GM21447 (cell line): Measurements from ENCODE around the gene PARD3B.
A peak's percentile ranks its signal among the peaks of the same experiment; 100 is the strongest.

Experiments used
- ATAC-seq: cut with Tn5 transposase; IDR thresholded peaks from one replicate; pipeline ENCODE4 v1.9.1; 2021; ENCODE audit not compliant: unreplicated experiment

The PARD3B gene

GRCh38 chr2:205091411-205091810 is 546.1 kb downstream of the PARD3B start:
- no peak for ATAC-seq

GRCh38 chr2:205094031-205094430 is 548.8 kb downstream of the PARD3B start:
- ATAC-seq = no peak

DNA sequence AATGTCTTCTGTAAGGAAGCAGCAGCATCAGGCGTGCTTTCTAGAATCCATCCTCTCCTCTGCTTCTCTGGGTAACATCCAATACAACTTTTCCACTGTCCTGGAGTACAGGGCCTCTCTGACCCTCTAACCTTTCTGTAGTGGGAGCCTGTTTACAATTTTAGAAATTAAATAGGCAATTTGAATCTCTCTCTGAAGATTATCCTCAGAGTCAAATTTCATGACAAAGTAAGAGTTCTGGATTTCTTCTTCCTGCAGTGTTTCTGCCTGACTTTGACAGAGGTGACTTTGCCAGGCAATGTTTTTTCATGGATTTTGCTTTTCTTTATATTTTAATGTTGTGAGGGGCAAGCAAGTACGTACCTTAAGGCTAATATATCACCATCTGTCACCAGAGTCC is 558.4 kb downstream of the PARD3B start:
- no peak for ATAC-seq

GRCh38 chr2:205107810-205108209 is 562.5 kb downstream of the PARD3B start:
- ATAC-seq = no peak

GRCh38 chr2:205115511-205115910 is 570.2 kb downstream of the PARD3B start:
- no peak for ATAC-seq

GRCh38 chr2:205117125-205117524 is 571.9 kb downstream of the PARD3B start:
- ATAC-seq = no peak

GRCh38 chr2:205119136-205119535 is 573.9 kb downstream of the PARD3B start:
- ATAC-seq = no peak

DNA sequence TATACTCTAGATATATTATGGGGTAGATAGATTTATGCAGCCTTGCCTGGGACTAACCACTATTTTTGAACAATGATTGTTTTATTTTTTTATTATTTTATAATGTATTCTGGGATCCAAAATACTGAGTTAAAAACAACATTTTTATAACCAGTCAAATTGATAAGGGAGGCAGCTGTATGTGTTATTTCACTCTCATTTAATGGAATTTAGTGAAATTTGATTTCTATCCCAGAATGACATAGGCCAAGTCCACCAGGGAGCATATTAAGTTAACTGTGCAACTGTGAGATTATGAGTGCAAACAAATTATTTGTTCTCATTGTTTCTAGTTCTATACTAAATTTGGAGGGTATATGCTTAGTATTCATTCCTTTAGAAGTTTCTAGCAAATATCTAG is 583.5 kb downstream of the PARD3B start:
- no peak for ATAC-seq

DNA sequence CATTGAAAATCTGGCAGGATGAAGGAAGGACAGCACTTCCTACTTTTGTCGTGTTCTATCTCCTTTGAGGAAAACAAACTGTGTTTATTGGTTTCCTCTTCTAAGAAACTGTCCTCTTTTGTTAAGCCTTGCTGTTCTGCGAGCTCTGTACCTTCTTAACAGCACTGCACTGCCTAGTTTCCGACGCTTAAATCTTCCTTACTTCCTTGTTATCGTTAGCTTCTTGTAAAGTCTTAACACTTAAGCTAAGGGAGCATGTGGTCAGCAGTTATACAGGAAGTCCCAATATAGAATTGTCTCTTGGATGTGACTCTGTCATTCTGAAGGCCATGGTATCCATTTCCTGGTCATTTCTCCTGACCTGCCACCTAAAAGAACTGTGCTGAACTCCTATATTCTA is 584.3 kb downstream of the PARD3B start:
- ATAC-seq = no peak

GRCh38 chr2:205130111-205130829 is 585.0 kb downstream of the PARD3B start:
- no peak for ATAC-seq

DNA sequence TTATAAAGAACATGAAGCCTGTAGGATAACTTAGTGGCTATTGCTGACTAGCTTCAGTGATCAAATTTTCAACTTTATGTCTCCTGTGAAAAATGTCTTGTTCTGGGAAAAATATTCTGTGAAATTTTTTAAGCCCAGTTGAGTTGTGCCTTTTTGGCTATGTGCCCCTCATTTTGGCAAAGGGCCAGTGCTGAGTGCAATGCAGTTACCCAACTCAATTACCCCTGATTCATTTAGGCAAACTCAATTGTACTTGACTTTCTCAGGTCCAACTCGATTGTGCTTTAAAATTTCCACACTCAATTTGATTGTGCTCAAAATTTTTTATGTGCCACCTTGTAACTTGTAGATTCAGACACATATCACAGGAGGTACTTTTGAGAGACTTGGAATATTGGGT is 588.3 kb downstream of the PARD3B start:
- ATAC-seq = no peak

- ATAC-seq = no peak
Measured at GRCh38 chr2:205138735-205139134, 593.5 kb downstream of the PARD3B start.

DNA sequence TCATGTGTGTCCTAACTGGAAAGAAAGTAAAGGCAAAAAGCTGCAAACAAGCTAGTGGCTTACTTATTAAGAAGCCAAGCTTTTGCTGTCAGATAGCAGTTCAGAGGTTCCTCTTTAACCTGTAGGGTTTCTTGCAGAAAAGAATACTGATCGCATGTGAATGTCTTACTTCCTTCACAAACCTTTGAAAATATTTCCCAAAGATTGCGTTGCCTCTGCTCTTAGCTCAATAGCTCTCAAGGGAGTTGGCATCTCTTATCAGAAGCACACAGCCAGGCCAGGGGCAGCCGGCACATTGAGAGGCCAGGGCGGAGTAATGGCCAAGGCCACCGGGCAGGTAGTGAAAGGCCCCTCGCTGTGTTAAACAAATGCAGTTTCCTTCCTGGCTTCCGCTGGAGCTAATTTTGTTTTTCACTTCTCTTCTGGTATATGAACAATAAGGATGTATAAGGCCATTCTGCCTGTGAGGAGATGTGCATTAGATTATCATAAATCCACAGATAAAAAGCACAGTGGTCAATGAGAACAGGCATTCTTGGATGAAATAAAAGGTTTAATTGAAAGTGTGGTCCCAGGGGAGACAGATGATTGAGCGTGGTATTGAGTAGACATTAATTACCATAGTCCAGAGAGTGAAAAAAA is 594.7 kb downstream of the PARD3B start:
- ATAC-seq = peak; percentile 78

GRCh38 chr2:205141381-205141780 is 596.1 kb downstream of the PARD3B start:
- no peak for ATAC-seq

- ATAC-seq = no peak
Measured at GRCh38 chr2:205145888-205146287, 600.6 kb downstream of the PARD3B start.

DNA sequence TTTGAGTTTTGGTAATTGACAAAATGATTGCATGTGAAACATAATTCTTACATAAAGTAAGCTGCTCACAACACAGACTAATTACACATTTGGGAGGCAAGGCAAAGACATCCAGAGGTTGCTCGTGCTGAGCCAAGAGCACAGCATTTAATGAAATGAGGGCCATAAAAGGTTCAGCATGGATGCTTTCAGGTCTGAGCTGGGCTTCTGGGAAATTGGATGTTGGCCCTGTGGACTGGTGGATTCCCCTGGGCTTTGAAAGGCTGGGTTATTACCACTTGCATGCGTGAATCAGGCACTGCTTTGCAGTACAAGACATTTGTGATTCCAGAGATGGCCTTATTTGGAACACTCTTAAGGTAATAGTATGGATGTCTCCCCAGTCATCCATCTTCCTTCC is 603.5 kb downstream of the PARD3B start:
- ATAC-seq = no peak

GRCh38 chr2:205156457-205156856 is 611.2 kb downstream of the PARD3B start:
- ATAC-seq = no peak

DNA sequence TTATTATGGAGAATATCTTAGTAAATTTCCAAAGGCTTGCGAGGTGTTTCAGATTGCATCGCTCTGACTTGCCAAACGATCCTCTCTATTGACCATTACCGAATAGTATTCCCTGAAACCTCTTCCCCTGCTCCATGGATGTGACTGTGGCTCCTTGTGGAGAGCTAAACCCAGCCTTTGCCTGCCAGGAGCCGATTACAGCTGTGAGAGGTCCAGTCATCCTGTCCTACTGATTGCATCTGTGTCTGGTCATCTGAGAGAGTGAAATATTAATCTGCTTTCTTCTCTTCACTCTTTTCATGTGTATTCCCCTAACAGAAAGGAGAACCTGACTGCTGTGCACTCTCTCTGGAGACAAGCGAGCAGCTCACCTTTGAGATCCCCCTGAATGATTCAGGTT is 613.1 kb downstream of the PARD3B start:
- no peak for ATAC-seq

DNA sequence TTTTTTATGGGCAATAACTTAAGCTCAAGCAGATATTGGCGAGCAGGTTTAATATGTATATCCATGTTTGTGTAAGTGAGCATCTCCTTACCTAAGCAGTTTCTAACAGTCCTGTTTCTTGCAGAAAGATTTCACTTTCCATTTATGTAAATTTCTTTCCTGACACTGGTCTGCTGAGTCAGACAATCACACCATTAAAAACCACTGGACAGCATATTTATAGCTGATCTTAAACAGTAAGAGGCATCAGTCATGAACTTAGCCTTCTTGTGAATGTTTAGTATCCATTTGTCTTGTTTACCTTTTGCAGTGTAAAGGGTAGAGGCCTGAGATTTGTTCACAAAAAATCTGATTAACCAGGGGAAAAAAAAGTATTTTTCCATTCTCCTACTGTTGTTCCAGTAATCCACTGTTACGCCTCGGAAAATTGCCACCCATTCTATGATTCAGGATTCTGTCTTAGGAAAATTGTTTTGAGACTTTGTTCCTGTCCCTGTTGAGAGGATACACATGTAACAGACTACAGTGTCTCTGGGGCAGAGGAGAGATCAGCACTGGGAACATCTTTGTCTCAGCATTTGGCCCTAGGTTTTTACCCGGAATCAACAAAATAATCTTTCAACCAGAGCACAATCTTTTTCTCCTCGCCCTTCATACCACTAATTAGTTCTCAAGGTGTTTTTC is 616.0 kb downstream of the PARD3B start:
- ATAC-seq = no peak

GRCh38 chr2:205166745-205167144 is 621.5 kb downstream of the PARD3B start:
- no peak for ATAC-seq

GRCh38 chr2:205169012-205169411 is 623.7 kb downstream of the PARD3B start:
- no peak for ATAC-seq

GRCh38 chr2:205169464-205169863 is 624.2 kb downstream of the PARD3B start:
- ATAC-seq = no peak
